K562 (cell line): ENCODE results near the gene SLC39A7.

Source experiments
- HNRNPUL1 ChIP-seq: fragments of 200-400 bp; formaldehyde crosslinking; IDR thresholded peaks from 2 replicates; pipeline ENCODE4 v1.6.1; 2017; ENCODE audit warnings: low read length
- IRF9 ChIP-seq: fragments of 450-650 bp; IDR thresholded peaks from 2 replicates; pipeline ENCODE4 v1.6.1; 2016; ENCODE audit warnings: missing biosample characterization, missing genetic modification characterization
- PATZ1 ChIP-seq: fragments of 250-450 bp; sonication (Bioruptor Pico); IDR thresholded peaks from 2 replicates; pipeline ENCODE4 v1.5.0; 2020; ENCODE audit warnings: mild to moderate bottlenecking, borderline replicate concordance
- TFE3 ChIP-seq: fragments of 450-650 bp; formaldehyde crosslinking; IDR thresholded peaks from 2 replicates; pipeline ENCODE4 v1.4.0; 2020; ENCODE audit warnings: mild to moderate bottlenecking, mixed read lengths
- ZNF551 ChIP-seq: fragments of 250-450 bp; sonication (Bioruptor Pico); IDR thresholded peaks from 2 replicates; pipeline ENCODE4 v1.5.0; 2021; ENCODE audit warnings: mild to moderate bottlenecking, moderate library complexity
- ZSCAN29 ChIP-seq: fragments of 450-650 bp; IDR thresholded peaks from 2 replicates; pipeline ENCODE4 v1.6.1; 2017

DNA sequence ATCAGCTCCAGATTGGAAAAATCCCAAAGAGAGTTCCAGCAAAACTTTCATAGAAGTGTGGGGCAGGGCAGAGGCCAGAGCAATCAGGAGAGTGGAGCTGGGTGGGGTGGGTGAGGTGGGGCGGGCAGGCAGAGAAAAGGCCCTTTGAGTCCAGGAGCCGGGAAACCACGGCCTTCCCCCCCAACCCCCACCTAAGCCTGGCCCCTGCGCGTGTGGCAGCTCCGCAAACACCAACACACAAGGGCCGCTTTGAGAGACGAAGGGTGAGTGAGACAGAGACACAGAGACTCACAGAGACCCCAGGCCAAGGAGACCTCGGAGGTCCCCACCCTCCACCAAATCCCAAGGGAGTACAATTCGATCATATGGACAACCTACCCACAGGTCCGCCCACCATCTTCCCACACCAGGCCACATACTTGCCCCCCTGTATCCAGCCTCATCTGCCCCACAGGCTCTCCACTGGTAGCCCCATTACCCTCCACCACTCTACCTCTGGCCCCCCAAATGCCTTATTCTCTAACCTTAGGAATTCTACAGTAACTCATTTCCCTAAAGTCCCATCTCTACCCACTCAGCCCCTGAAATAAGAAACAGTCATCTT, 10.1 kb upstream of the SLC39A7 start:
- TF ChIP-seq PATZ1 (CRISPR knock-in tag) = no peak
- TF ChIP-seq IRF9 (tag) = no peak
- no peak for TF ChIP-seq ZSCAN29
- no peak for TF ChIP-seq TFE3 (CRISPR knock-in tag)
- TF ChIP-seq HNRNPUL1 = no peak
- TF ChIP-seq ZNF551 = no peak
